AG10803 (cell line): ENCODE data around the gene GRSF1.

Experiments
- DNase-seq: peaks from one replicate; pipeline ENCODE4 v3.0.0; 2010; ENCODE audit warnings: low read depth
- H3K4me3 ChIP-seq: 2 replicates; pipeline ENCODE4 v1.5.1; 2011; ENCODE audit warnings: mild to moderate bottlenecking, low read length, control low read depth
- CTCF ChIP-seq: conservative IDR thresholded peaks from 2 replicates; pipeline ENCODE4 v1.5.1; 2011; ENCODE audit warnings: mild to moderate bottlenecking, low read length, control low read depth, inconsistent platforms

The GRSF1 gene

DNA sequence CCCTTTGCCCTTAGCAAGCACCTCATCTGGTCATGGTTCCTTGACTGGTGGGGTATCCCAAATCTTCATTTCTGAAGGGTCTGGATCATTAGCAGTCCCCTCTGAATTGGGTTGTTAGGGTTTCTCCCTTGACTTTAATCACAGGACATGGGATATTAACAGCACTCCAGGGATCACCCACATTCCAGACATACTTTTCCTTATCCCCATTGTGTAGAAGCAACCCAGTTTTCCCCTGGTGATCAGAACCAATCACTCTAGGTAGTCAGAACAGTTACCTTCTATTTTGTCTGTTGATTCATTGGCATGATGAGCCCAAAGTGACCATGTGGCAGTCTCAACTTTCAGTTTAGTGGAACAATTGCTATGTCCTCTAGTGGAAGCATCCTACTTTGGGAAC is 29.1 kb upstream of the GRSF1 start:
- TF ChIP-seq CTCF, result no peak
- no peak overlapping the region for H3K4me3 ChIP-seq
- no peak for DNase-seq

DNA sequence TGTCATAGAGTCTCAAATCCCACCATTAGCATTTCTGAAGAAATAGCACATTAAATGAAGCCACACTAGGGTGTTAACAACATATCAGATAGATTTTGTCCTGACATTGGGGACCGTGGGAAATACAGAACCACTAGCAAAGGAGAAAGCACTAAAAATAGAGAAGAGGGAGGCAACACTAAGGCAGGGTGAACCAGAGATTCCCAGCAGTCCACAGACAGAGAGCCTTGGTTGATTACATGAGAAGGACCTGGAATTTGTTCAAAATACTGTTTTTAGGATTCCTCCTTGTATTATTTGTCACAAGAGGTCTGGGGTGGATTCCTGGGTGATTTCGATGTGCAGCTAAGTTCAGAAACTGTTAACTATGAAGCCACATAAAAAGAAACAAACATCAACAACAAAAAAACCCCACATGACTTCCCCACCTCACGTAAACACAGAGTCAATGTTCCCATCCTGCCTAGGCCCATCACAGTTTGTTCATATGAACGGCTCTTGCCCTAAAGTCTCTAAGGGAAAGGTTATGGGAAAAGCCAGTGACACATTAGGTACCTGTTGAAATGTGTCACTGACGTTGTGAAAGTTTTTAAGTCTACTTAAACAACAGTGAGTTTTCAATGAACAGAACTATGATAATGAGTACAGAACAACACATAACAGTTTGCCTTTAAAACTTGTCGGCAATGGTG is 23.6 kb upstream of the GRSF1 start:
- H3K4me3 ChIP-seq, result no peak overlapping the region
- TF ChIP-seq CTCF, result no peak
- peak; percentile 7 for DNase-seq

- no peak overlapping the region for H3K4me3 ChIP-seq
- no peak for TF ChIP-seq CTCF
- DNase-seq, result no peak
These were observed 19.4 kb upstream of the GRSF1 start for GRCh38 chr4:70859066-70859465.

DNA sequence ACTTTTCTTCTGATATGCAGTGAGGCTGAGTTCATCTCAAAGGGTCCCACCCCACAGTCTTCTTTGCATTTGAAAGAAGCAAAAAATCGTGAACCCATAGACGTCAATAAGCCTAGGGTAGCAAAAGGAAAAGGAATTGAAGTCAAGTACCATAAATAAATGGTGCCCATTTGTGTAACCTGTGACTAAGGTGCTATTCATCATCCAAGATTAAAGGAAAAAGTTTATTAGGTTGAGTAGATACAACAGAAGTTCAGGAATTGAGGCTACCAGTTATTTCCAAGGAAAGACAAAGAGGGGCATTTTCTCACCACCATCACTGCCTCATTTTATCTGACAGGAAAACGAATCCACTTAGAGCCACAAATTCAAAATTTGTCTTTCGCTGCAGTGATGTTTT is 18.8 kb upstream of the GRSF1 start:
- no peak for DNase-seq
- no peak for TF ChIP-seq CTCF
- no peak overlapping the region for H3K4me3 ChIP-seq

DNA sequence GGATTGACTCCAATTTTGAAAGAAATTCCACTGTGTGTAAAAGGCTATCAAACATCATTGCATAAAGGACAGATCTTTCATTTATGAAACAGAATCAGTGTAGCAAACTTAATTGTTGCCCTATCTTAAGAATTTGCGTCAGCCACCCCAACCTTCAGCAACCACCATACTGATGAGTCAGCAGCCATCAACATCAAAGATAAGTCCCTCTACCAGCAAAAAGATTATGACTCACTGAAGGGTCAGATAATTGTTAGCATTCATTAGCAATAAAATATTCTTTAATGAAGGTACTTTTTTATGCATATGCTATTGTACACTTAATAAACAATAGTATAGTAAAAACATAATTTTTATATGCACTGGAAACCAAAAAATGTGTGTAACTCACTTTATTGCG is 15.8 kb upstream of the GRSF1 start:
- no peak overlapping the region for H3K4me3 ChIP-seq
- DNase-seq, result no peak
- no peak for TF ChIP-seq CTCF

- H3K4me3 ChIP-seq, result no peak overlapping the region
- no peak for DNase-seq
These were observed 9.6 kb upstream of the GRSF1 start for GRCh38 chr4:70849291-70849690.

DNA sequence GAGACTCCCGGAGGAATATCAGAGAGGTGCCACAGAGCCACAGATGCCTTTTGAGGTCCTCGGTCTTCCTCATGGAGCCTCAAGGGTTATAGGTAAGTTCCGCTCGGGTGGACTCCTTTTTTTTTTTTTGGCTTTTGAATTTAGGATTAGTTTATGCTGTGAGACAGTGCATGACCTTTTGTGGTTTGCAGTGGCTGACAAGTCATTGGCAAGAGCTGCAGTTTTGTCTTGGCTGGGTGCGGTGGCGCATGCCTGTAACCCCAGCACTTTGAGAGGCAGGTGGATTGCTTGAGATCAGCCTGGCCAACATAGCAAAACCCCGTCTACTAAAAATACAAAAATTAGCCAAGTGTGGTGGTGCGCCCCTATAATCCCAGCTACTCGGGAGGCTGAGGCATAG is 4.5 kb upstream of the GRSF1 start:
- no peak overlapping the region for H3K4me3 ChIP-seq
- TF ChIP-seq CTCF, result no peak
- no peak for DNase-seq

More at GRCh38 chr4:70849291-70849690, 9.6 kb upstream of the GRSF1 start:
- TF ChIP-seq CTCF, result no peak
